K562 (cell line): ENCODE results near the gene HCN1. TPM values are rescaled to one million over a fixed set of nuclear protein-coding genes. Genes with fewer than 3 reads are reported as not detected.

Source experiments
- ATAC-seq: fragments of 200-7000 bp; cut with Tn5 transposase; 3 replicates; pipeline ENCODE4 v1.9.1; 2020; ENCODE audit warnings: moderate library complexity
- BruUV-seq: library from RNA; stranded (reverse); fragments of 400-500 nt; replicated peaks from 2 replicates; lab custom pipeline; 2021; lab: Mats Ljungman, UMichigan
- CTCF ChIA-PET: fragments of 300-600 bp; formaldehyde crosslinking; extraction: SDS; loops from one replicate; lab custom pipeline; 2021; ENCODE audit warnings: low intra/inter-chr PET ratio; lab: Yijun Ruan, JAX
- POLR2A ChIA-PET: fragments of 300-600, 350-650 bp; sonication (Branson Sonifier 250); formaldehyde crosslinking; extraction: SDS; loops from one replicate; lab custom pipeline; 2021; ENCODE audit warnings: antibody characterized with exemption, inconsistent platforms; lab: Yijun Ruan, JAX
- DNase-seq, 4 experiments: peaks; one replicate each; pipeline versions ENCODE4 v3.0.0 to v3.0.0-alpha.2; 2011 to 2018; ENCODE audit warnings: low spot score in 3 of 4, mixed read lengths in 3 of 4; ENCODE audit errors: extremely low read depth in 1 of 4
- FAIRE-seq: peaks from 2 replicates; lab custom pipeline; 2011; peaks lifted over from hg19 to GRCh38; lab: Jason Lieb, UNC
- H2AFZ ChIP-seq: 2 replicates; pipeline ENCODE4 v1.6.0; 2011; ENCODE audit warnings: low read depth, low read length, control low read depth, inconsistent platforms
- H3K27ac ChIP-seq: fragments of 200-600 bp; 3 replicates; pipeline ENCODE4 v1.8.0; 2011; ENCODE audit warnings: low read depth, mild to moderate bottlenecking, control low read depth, inconsistent platforms, low read length, moderate library complexity, mixed read lengths; ENCODE audit errors: extremely low read depth
- H3K27me3 ChIP-seq, 2 experiments: fragments of 300-600 bp in 1 of 2; 2 replicates in 1 of 2; 3 replicates in 1 of 2; pipeline versions ENCODE4 v1.6.0 to v1.8.0; 2011; ENCODE audit warnings: inconsistent platforms in 2 of 2, low read length in 2 of 2, mild to moderate bottlenecking in 1 of 2, mixed read lengths in 1 of 2, moderate library complexity in 1 of 2; ENCODE audit not compliant: control insufficient read depth in 2 of 2, insufficient read depth in 2 of 2
- H3K36me3 ChIP-seq: fragments of 300-600 bp; 3 replicates; pipeline ENCODE4 v1.8.0; 2011; ENCODE audit warnings: mild to moderate bottlenecking, low read length, inconsistent platforms; ENCODE audit not compliant: control insufficient read depth, insufficient read depth
- H3K4me1 ChIP-seq, 2 experiments: fragments of 200-600 bp in 1 of 2; replicated peaks in 1 of 2; 2 replicates in 1 of 2; 3 replicates in 1 of 2; pipeline versions ENCODE4 v1.5.1 to v1.8.0; 2011; ENCODE audit warnings: inconsistent platforms in 2 of 2, low read length in 2 of 2, mild to moderate bottlenecking in 1 of 2, mixed read lengths in 1 of 2, moderate library complexity in 1 of 2; ENCODE audit not compliant: control insufficient read depth in 2 of 2, insufficient read depth in 2 of 2
- H3K4me2 ChIP-seq: 2 replicates; pipeline ENCODE4 v1.6.1; 2011; ENCODE audit warnings: low read length, control low read depth, inconsistent platforms, mixed read lengths; ENCODE audit not compliant: insufficient read depth
- H3K4me3 ChIP-seq: fragments of 200-600 bp; sonication (generic), shearing (Covaris generic); 2 replicates; pipeline ENCODE4 v1.5.1; 2016; ENCODE audit warnings: control low read depth, inconsistent platforms
- H3K79me2 ChIP-seq: fragments of 200-600 bp; 3 replicates; pipeline ENCODE4 v1.8.0; 2011; ENCODE audit warnings: low read length, inconsistent platforms; ENCODE audit not compliant: control insufficient read depth, insufficient read depth
- H3K9ac ChIP-seq, 2 experiments: 2 replicates each; pipeline versions ENCODE4 v1.6.0 to v1.6.1; 2011; ENCODE audit warnings: low read depth in 2 of 2, low read length in 2 of 2, control low read depth in 1 of 2, inconsistent platforms in 1 of 2, mild to moderate bottlenecking in 1 of 2, mixed read lengths in 1 of 2; ENCODE audit not compliant: insufficient read depth in 1 of 2
- H3K9me1 ChIP-seq: one replicate; pipeline ENCODE4 v1.6.0; 2011; ENCODE audit warnings: inconsistent platforms, mild to moderate bottlenecking, low read length, moderate library complexity; ENCODE audit not compliant: control insufficient read depth, insufficient read depth
- H3K9me3 ChIP-seq: replicated peaks from 2 replicates; pipeline ENCODE4 v1.5.1; 2011; ENCODE audit warnings: low read depth, low read length, inconsistent platforms; ENCODE audit not compliant: control insufficient read depth, insufficient read depth
- H4K20me1 ChIP-seq: replicated peaks from 2 replicates; pipeline ENCODE4 v1.6.1; 2011; ENCODE audit warnings: low read length, inconsistent platforms, mixed read lengths; ENCODE audit not compliant: control insufficient read depth, insufficient read depth
- BDP1 ChIP-seq: IDR thresholded peaks from 3 replicates; pipeline ENCODE4 v1.6.1; 2011; ENCODE audit not compliant: insufficient read length, insufficient read depth
- CCAR2 ChIP-seq: fragments of 200-400 bp; formaldehyde crosslinking; IDR thresholded peaks from 2 replicates; pipeline ENCODE4 v1.6.1; 2017; ENCODE audit warnings: mild to moderate bottlenecking, low read depth, low read length
- DEAF1 ChIP-seq: fragments of 450-650 bp; formaldehyde crosslinking; IDR thresholded peaks from 2 replicates; pipeline ENCODE4 v1.4.0; 2020; ENCODE audit warnings: mild to moderate bottlenecking, moderate library complexity
- DPF2 ChIP-seq: fragments of 450-650 bp; IDR thresholded peaks from 2 replicates; pipeline ENCODE4 v1.6.1; 2016
- HMGN3 ChIP-seq: IDR thresholded peaks from 2 replicates; pipeline ENCODE4 v1.6.1; 2011; ENCODE audit warnings: borderline replicate concordance, low read depth, mild to moderate bottlenecking, mixed read lengths, low read length; ENCODE audit not compliant: insufficient read length; ENCODE audit errors: extremely low read depth
- JUN ChIP-seq, 2 experiments: sonication (generic) in 1 of 2; formaldehyde crosslinking in 1 of 2; IDR thresholded peaks; 2 replicates each; pipeline versions ENCODE4 v1.6.1 to v1.8.0; 2012 to 2022; ENCODE audit warnings: borderline replicate concordance in 2 of 2, mild to moderate bottlenecking in 2 of 2, improper control_type of control experiment in 1 of 2, low read depth in 1 of 2, low read length in 1 of 2, missing genetic modification reagents in 1 of 2
- MTA1 ChIP-seq: fragments of 450-650 bp; IDR thresholded peaks from 2 replicates; pipeline ENCODE4 v1.6.1; 2017; ENCODE audit warnings: borderline replicate concordance
- NFIX ChIP-seq: fragments of 250-450 bp; sonication (Bioruptor Pico); IDR thresholded peaks from 2 replicates; pipeline ENCODE4 v1.4.0; 2020; ENCODE audit warnings: low read depth, mild to moderate bottlenecking, moderate library complexity
- NFRKB ChIP-seq: fragments of 450-650 bp; IDR thresholded peaks from 2 replicates; pipeline ENCODE4 v1.6.1; 2016; ENCODE audit warnings: low read depth
- SMC3 ChIP-seq: conservative IDR thresholded peaks from 2 replicates; pipeline ENCODE4 v1.6.1; 2011; ENCODE audit warnings: low read depth, low read length, improper control_type of control experiment; ENCODE audit not compliant: insufficient read depth
- STAG1 ChIP-seq: sonication (generic); formaldehyde crosslinking; IDR thresholded peaks from 2 replicates; pipeline ENCODE4 v1.5.0; 2020; ENCODE audit warnings: missing genetic modification reagents, borderline replicate concordance
- ZBTB12 ChIP-seq: fragments of 250-450 bp; sonication (Bioruptor Pico); IDR thresholded peaks from 2 replicates; pipeline ENCODE4 v1.4.0; 2020
- ZNF263 ChIP-seq: sonication (generic); formaldehyde crosslinking; IDR thresholded peaks from 2 replicates; pipeline ENCODE4 v1.8.0; 2022; ENCODE audit warnings: mild to moderate bottlenecking, missing genetic modification reagents, borderline replicate concordance
- ZNF511 ChIP-seq: sonication (generic); formaldehyde crosslinking; IDR thresholded peaks from 2 replicates; pipeline ENCODE4 v1.8.0; 2022; ENCODE audit warnings: mild to moderate bottlenecking, missing genetic modification reagents
- ZNF668 ChIP-seq: fragments of 250-450 bp; sonication (Bioruptor Pico); IDR thresholded peaks from 2 replicates; pipeline ENCODE4 v1.8.0; 2022; ENCODE audit warnings: mild to moderate bottlenecking, inconsistent platforms
- ZNF75A ChIP-seq: fragments of 450-650 bp; formaldehyde crosslinking; IDR thresholded peaks from 2 replicates; pipeline ENCODE4 v1.4.0; 2020; ENCODE audit warnings: mild to moderate bottlenecking
- WGBS: fragments of 100-300 bp; shearing (Covaris generic); methylation state at CpG from one replicate; pipeline ENCODE4 v1.1.6; 2016; ENCODE audit warnings: low coverage, mixed read lengths; ENCODE audit not compliant: insufficient coverage; ENCODE audit errors: missing lambda C conversion rate; 5-methylcytosine and 5-hydroxymethylcytosine counted together
- in situ Hi-C: fragments of 300-500 bp; cut with MboI; formaldehyde crosslinking; loops from 4 replicates; pipeline ENCODE4 v1.15.0; 2018; ENCODE audit warnings: inconsistent platforms, mixed read lengths
- intact Hi-C: fragments of 100-400 bp; cut with micrococcal nuclease; formaldehyde crosslinking; loops from 2 replicates; pipeline ENCODE4 v1.14.2; 2022
- polyA plus RNA-seq, 8 experiments: library from polyadenylated mRNA; depleted of rRNA in 4 of 8; stranded (reverse) in 5 of 8; unstranded in 3 of 8; fragments of >200 nt; fragmentation: Nextera tagmentation in 2 of 8; fragmentation: Illumina TruSeq in 1 of 8; extraction: Ambion mirVana in 2 of 8; extraction: Trizol in 1 of 8; gene quantifications; 2 replicates each; pipeline versions ENCODE4 v1.2.1 to v1.2.3, GENCODE V29; 2011 to 2014; ENCODE audit warnings: inconsistent platforms in 1 of 8, missing spikeins in 1 of 8
- total RNA-seq, 7 experiments: library from RNA; depleted of rRNA in 6 of 7; stranded (reverse); fragments of >200 nt in 6 of 7; fragmentation: Illumina TruSeq in 2 of 7; extraction: Trizol in 2 of 7; gene quantifications; 2 replicates each; pipeline versions ENCODE4 v1.2.1 to v1.2.3, GENCODE V29; 2011 to 2021; ENCODE audit warnings: low replicate concordance in 1 of 7
- TF ChIP-seq, protein P1 (sequence below), 2 experiments: fragments of 450-650 bp; conservative IDR thresholded peaks; 2 replicates each; pipeline ENCODE4 v1.6.1; 2017; ENCODE audit warnings: mild to moderate bottlenecking in 2 of 2, moderate library complexity in 2 of 2
- TF ChIP-seq, protein P2 (sequence below): fragments of 250-450 bp; sonication (Bioruptor Pico); IDR thresholded peaks from 2 replicates; pipeline ENCODE4 v1.8.0; 2021; ENCODE audit warnings: moderate library complexity, mild to moderate bottlenecking, inconsistent platforms

Gene HCN1
- total and polyA plus RNA-seq, 9 of the 15 experiments (the other 6 are each of a cell fraction or from before 2014, with no cell fraction given): not detected

GRCh38 chr5:45542421-45542820 lies 153.8 kb downstream of the HCN1 start:
- Histone ChIP-seq H2AFZ (no peak overlapping the region), H3K4me2 (no peak overlapping the region), H3K27me3 (no peaks in the 10 kb centered on the region), H3K9me1 (no peaks in the 10 kb centered on the region), H4K20me1 (no peaks in the 10 kb centered on the region), H3K9me3 (no peaks in the 10 kb centered on the region), H3K27ac (no peak overlapping the region), H3K4me3 (no peak overlapping the region), H3K9ac (no peak overlapping the region), H3K79me2 (no peaks in the 10 kb centered on the region), H3K36me3 (no peaks in the 10 kb centered on the region), H3K4me1 (no peaks in the 10 kb centered on the region)
- intact Hi-C loops: no loop called here
- in situ Hi-C loops: no loop called here
- 0% methylated on average over 3 of the region's 3 CpGs for WGBS
- FAIRE-seq: no peak
- no peak for ATAC-seq
- no TSS peak for BruUV-seq
- no peak for DNase-seq
- ChIA-PET CTCF (no interaction called here), POLR2A (no interaction called here)
- TF ChIP-seq BDP1 (no peak), NFRKB (no peak), DPF2 (no peak), JUN (IDR thresholded peaks at IDR 0.05; ENCODE audit: borderline replicate concordance, low read depth, low read length) (no peak), JUN (CRISPR knock-in tag; IDR thresholded peaks at IDR 0.05; ENCODE audit: borderline replicate concordance) (no peak), MTA1 (no peak), STAG1 (CRISPR knock-in tag) (no peak), ZNF668 (no peak), HMGN3 (no peak), ZNF263 (CRISPR knock-in tag) (no peak), ZBTB12 (CRISPR knock-in tag) (no peak), ZNF511 (CRISPR knock-in tag) (no peak), ZNF75A (no peak), CCAR2 (no peak), DEAF1 (no peak), NFIX (no peak), SMC3 (no peak)
- TF ChIP-seq, protein P1, sequence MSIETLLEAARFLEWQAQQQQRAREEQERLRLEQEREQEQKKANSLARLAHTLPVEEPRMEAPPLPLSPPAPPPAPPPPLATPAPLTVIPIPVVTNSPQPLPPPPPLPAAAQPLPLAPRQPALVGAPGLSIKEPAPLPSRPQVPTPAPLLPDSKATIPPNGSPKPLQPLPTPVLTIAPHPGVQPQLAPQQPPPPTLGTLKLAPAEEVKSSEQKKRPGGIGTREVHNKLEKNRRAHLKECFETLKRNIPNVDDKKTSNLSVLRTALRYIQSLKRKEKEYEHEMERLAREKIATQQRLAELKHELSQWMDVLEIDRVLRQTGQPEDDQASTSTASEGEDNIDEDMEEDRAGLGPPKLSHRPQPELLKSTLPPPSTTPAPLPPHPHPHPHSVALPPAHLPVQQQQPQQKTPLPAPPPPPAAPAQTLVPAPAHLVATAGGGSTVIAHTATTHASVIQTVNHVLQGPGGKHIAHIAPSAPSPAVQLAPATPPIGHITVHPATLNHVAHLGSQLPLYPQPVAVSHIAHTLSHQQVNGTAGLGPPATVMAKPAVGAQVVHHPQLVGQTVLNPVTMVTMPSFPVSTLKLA (conservative IDR thresholded peaks at IDR 0.05): no peak
- TF ChIP-seq, protein P2, sequence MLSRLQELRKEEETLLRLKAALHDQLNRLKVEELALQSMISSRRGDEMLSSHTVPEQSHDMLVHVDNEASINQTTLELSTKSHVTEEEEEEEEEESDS (CRISPR knock-in tag): no peak
